ENCODE measurements around the gene APOC3.

DNA sequence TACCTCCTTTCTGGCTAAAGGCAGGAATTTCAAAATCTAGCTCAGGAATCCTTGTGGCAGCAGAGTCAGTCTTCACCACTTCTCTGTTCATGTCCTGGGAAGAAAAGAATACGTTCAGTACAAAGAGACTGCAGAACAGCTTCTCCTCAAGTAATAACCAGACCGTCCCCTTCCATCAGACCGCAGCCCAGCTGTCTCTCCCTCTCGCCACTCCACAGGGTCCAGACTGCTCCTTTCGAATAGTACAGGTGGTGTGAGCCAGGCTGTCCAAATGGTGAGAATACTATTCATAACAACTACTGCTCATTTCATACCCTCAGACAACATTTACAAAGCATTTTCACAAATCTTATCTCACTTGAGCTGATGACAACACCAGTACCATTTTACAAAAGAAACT, 42.7 kb upstream of the APOC3 start:
- TF ChIP-seq, protein P1, sequence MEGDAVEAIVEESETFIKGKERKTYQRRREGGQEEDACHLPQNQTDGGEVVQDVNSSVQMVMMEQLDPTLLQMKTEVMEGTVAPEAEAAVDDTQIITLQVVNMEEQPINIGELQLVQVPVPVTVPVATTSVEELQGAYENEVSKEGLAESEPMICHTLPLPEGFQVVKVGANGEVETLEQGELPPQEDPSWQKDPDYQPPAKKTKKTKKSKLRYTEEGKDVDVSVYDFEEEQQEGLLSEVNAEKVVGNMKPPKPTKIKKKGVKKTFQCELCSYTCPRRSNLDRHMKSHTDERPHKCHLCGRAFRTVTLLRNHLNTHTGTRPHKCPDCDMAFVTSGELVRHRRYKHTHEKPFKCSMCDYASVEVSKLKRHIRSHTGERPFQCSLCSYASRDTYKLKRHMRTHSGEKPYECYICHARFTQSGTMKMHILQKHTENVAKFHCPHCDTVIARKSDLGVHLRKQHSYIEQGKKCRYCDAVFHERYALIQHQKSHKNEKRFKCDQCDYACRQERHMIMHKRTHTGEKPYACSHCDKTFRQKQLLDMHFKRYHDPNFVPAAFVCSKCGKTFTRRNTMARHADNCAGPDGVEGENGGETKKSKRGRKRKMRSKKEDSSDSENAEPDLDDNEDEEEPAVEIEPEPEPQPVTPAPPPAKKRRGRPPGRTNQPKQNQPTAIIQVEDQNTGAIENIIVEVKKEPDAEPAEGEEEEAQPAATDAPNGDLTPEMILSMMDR (IDR thresholded peaks at IDR 0.05): no peak
- no peak for TF ChIP-seq EP300 (IDR thresholded peaks at IDR 0.05)
- TF ChIP-seq POLR2AphosphoS5 (IDR thresholded peaks at IDR 0.05): no peak
- no peak for TF ChIP-seq POLR2A (IDR thresholded peaks at IDR 0.05)
